Activated CD8-positive, alpha-beta T cell treated with anti-CD3 and anti-CD28 coated beads for 36 hours (primary cell): ENCODE measurements around the gene TC2N. TPM values are rescaled to one million over a fixed set of nuclear protein-coding genes. Genes with fewer than 3 reads are reported as not detected.

ENCODE experiments used
- ATAC-seq: fragments of 200-7000 bp; cut with Tn5 transposase; one replicate; pipeline ENCODE4 v1.10.0; 2021; ENCODE audit warnings: mild to moderate bottlenecking, moderate library complexity
- CTCF ChIA-PET: fragments of 350-600 bp; sonication (Branson Sonifier 250); formaldehyde crosslinking; loops from one replicate; lab custom pipeline; 2021; ENCODE audit warnings: antibody characterized with exemption; lab: Charles Lee
- POLR2A ChIA-PET: fragments of 350-600 bp; sonication (Branson Sonifier 250); formaldehyde crosslinking; loops from one replicate; lab custom pipeline; 2021; ENCODE audit warnings: antibody characterized with exemption; lab: Charles Lee
- DNase-seq: peaks from one replicate; pipeline ENCODE4 v3.0.0-alpha.2; 2020
- H3K27ac Mint-ChIP-seq: one replicate; pipeline ENCODE4 v1.8.0; 2021; ENCODE audit warnings: mild to moderate bottlenecking, mixed read lengths
- H3K27me3 Mint-ChIP-seq: one replicate; pipeline ENCODE4 v1.8.0; 2021; ENCODE audit warnings: mixed read lengths
- H3K36me3 Mint-ChIP-seq: one replicate; pipeline ENCODE4 v1.8.0; 2021; ENCODE audit warnings: low read depth, mixed read lengths
- H3K4me1 Mint-ChIP-seq: one replicate; pipeline ENCODE4 v1.8.0; 2021; ENCODE audit warnings: low read depth, mixed read lengths
- H3K4me3 Mint-ChIP-seq: one replicate; pipeline ENCODE4 v1.8.0; 2021; ENCODE audit warnings: mild to moderate bottlenecking, moderate library complexity, mixed read lengths
- H3K9me3 Mint-ChIP-seq: one replicate; pipeline ENCODE4 v1.8.0; 2021; ENCODE audit warnings: mixed read lengths
- CTCF ChIP-seq: fragments of 200-600 bp; IDR thresholded peaks from one replicate; pipeline ENCODE4 v1.8.0; 2022; ENCODE audit warnings: antibody characterized with exemption, mild to moderate bottlenecking
- intact Hi-C: fragments of 100-400 bp; cut with micrococcal nuclease; formaldehyde crosslinking; loops from one replicate; pipeline ENCODE4 v1.10.0; 2022
- total RNA-seq, 2 experiments: library from RNA; stranded (reverse); gene quantifications; one replicate each; pipeline ENCODE4 v1.2.3, GENCODE V29; 2021

The TC2N gene
- total RNA-seq, 2 experiments from 2014 or later: 28.5 to 32.5 TPM

GRCh38 chr14:91778217-91778616, 89.1 kb downstream of the TC2N start:
- Mint-ChIP-seq H3K4me1 (peaks cover 7% of the 10 kb centered on the region), H3K36me3 (peaks cover 8% of the 10 kb centered on the region), H3K4me3 (no peak overlapping the region), H3K9me3 (no peaks in the 10 kb centered on the region), H3K27ac (no peak overlapping the region), H3K27me3 (no peaks in the 10 kb centered on the region)
- intact Hi-C loops: no loop called here
- ChIA-PET CTCF (no interaction called here), POLR2A (no interaction called here)
- ATAC-seq (no peak), DNase-seq (no peak)
- TF ChIP-seq CTCF: no peak

GRCh38 chr14:91774140-91775096, 92.9 kb downstream of the TC2N start:
- peaks cover 7% of the 10 kb centered on the region for H3K4me1 Mint-ChIP-seq
- H3K27ac Mint-ChIP-seq: no peak overlapping the region
- ATAC-seq (no peak), DNase-seq (no peak)
- no peaks in the 10 kb centered on the region for H3K9me3 Mint-ChIP-seq
- no peak for TF ChIP-seq CTCF
- no peaks in the 10 kb centered on the region for H3K36me3 Mint-ChIP-seq
- intact Hi-C loops: no loop called here
- no peaks in the 10 kb centered on the region for H3K27me3 Mint-ChIP-seq
- CTCF ChIA-PET: interaction anchor here (1.1 to 1.9 kb wide), 2 partner anchors 10 to 184 kb away, joined by 3 to 6 read pairs; no protein-coding TSS in a partner anchor
- POLR2A ChIA-PET: no interaction called here
- no peak overlapping the region for H3K4me3 Mint-ChIP-seq

GRCh38 chr14:91770185-91770584, 97.2 kb downstream of the TC2N start:
- no peak for ATAC-seq
- ChIA-PET CTCF (interaction anchor here (0.6 to 1.6 kb wide), 3 partner anchors 53 to 1101 kb away, joined by 3 to 5 read pairs (median 3); no protein-coding TSS in a partner anchor), POLR2A (no interaction called here)
- no peak overlapping the region for H3K27ac Mint-ChIP-seq
- peaks cover 4% of the 10 kb centered on the region for H3K4me1 Mint-ChIP-seq
- DNase-seq: no peak
- intact Hi-C loops: no loop called here
- no peak overlapping the region for H3K4me3 Mint-ChIP-seq
- H3K27me3 Mint-ChIP-seq: no peaks in the 10 kb centered on the region
- peaks cover under 1% of the 10 kb centered on the region for H3K36me3 Mint-ChIP-seq
- no peaks in the 10 kb centered on the region for H3K9me3 Mint-ChIP-seq
- TF ChIP-seq CTCF: no peak

- Mint-ChIP-seq H3K4me3 (no peak overlapping the region), H3K36me3 (peaks cover 15% of the 10 kb centered on the region), H3K9me3 (peaks cover 8% of the 10 kb centered on the region), H3K4me1 (no peaks in the 10 kb centered on the region), H3K27me3 (no peaks in the 10 kb centered on the region), H3K27ac (no peak overlapping the region)
- DNase-seq: no peak
- CTCF ChIA-PET: interaction anchor here (0.8 kb wide), 1 partner anchor 109 kb away, joined by 3 read pairs; no protein-coding TSS in a partner anchor
- no peak for TF ChIP-seq CTCF
- POLR2A ChIA-PET: interaction anchor here (0.9 kb wide), 1 partner anchor 191 kb away, joined by 3 read pairs; no protein-coding TSS in a partner anchor
- no peak for ATAC-seq
- intact Hi-C loops: no loop called here
These were observed 111.6 kb downstream of the TC2N start for GRCh38 chr14:91755570-91756295.
